SK-N-SH (cell line): ENCODE measurements around the gene CDKAL1. TPM values are rescaled to one million over a fixed set of nuclear protein-coding genes. Genes with fewer than 3 reads are reported as not detected.
A peak's percentile ranks its signal among the peaks of the same experiment; 100 is the strongest.

Experiments
- CTCF ChIA-PET: fragments of 300-600, 350-600 bp; formaldehyde crosslinking; extraction: SDS; loops from one replicate; lab custom pipeline; 2021; lab: Yijun Ruan, JAX
- POLR2A ChIA-PET: fragments of 350-600 bp; sonication (Branson Sonifier 250); formaldehyde crosslinking; extraction: SDS; loops from one replicate; lab custom pipeline; 2020; ENCODE audit warnings: antibody characterized with exemption, inconsistent platforms; lab: Yijun Ruan, JAX
- DNase-seq: peaks from one replicate; pipeline ENCODE4 v3.0.0; 2012
- H2AFZ ChIP-seq: fragments of 200-600 bp; sonication (generic); 2 replicates; pipeline ENCODE4 v1.8.1; 2016; ENCODE audit warnings: antibody characterized with exemption, mild to moderate bottlenecking, low read depth
- H3F3A ChIP-seq: fragments of 200-600 bp; sonication (generic); replicated peaks from 2 replicates; pipeline ENCODE3; 2016; ENCODE audit warnings: antibody characterized with exemption, mild to moderate bottlenecking; ENCODE audit not compliant: insufficient read depth
- H3K27ac ChIP-seq, 2 experiments: fragments of 200-500 bp in 1 of 2; fragments of 200-600 bp in 1 of 2; sonication (Bioruptor generic) in 1 of 2; sonication (generic), shearing (Covaris generic) in 1 of 2; 2 replicates each; pipeline versions ENCODE4 v1.5.1 to v1.6.1; 2014 to 2016; ENCODE audit warnings: low read depth in 2 of 2, inconsistent platforms in 1 of 2, low read length in 1 of 2, mild to moderate bottlenecking in 1 of 2, mixed read lengths in 1 of 2
- H3K27me3 ChIP-seq: fragments of 200-600 bp; sonication (generic), shearing (Covaris generic); 2 replicates; pipeline ENCODE4 v1.6.1; 2016; ENCODE audit warnings: mixed run types; ENCODE audit not compliant: insufficient read depth
- H3K36me3 ChIP-seq, 2 experiments: fragments of 200-500 bp in 1 of 2; fragments of 200-600 bp in 1 of 2; sonication (Bioruptor generic) in 1 of 2; sonication (generic) in 1 of 2; replicated peaks in 1 of 2; 2 replicates each; pipeline versions ENCODE3 to v1.5.1; 2014 to 2016; ENCODE audit warnings: low read length in 1 of 2, mild to moderate bottlenecking in 1 of 2; ENCODE audit not compliant: insufficient read depth in 2 of 2, control insufficient read depth in 1 of 2
- H3K4me1 ChIP-seq, 2 experiments: fragments of 200-500 bp in 1 of 2; fragments of 200-600 bp in 1 of 2; sonication (Bioruptor generic) in 1 of 2; sonication (generic), shearing (Covaris generic) in 1 of 2; 2 replicates each; pipeline versions ENCODE4 v1.5.1 to v1.6.1; 2014 to 2016; ENCODE audit warnings: low read depth in 1 of 2, low read length in 1 of 2, mixed run types in 1 of 2; ENCODE audit not compliant: insufficient read depth in 2 of 2, control insufficient read depth in 1 of 2
- H3K4me2 ChIP-seq: fragments of 200-600 bp; sonication (generic), shearing (Covaris generic); 2 replicates; pipeline ENCODE4 v1.6.1; 2017; ENCODE audit warnings: mixed run types
- H3K4me3 ChIP-seq, 2 experiments: fragments of 200-500 bp in 1 of 2; fragments of 200-600 bp in 1 of 2; sonication (Bioruptor generic) in 1 of 2; sonication (generic), shearing (Covaris generic) in 1 of 2; 2 replicates each; pipeline versions ENCODE4 v1.5.1 to v1.8.1; 2014 to 2016; ENCODE audit warnings: low read depth in 2 of 2, inconsistent platforms in 1 of 2, low read length in 1 of 2, mild to moderate bottlenecking in 1 of 2, mixed read lengths in 1 of 2, moderate library complexity in 1 of 2
- H3K79me2 ChIP-seq: fragments of 200-600 bp; sonication (generic); 2 replicates; pipeline ENCODE4 v1.8.1; 2017; ENCODE audit warnings: mild to moderate bottlenecking; ENCODE audit not compliant: insufficient read depth
- H3K9ac ChIP-seq: fragments of 200-600 bp; sonication (generic); 2 replicates; pipeline ENCODE4 v1.6.1; 2017; ENCODE audit warnings: mixed run types
- H3K9me2 ChIP-seq: fragments of 200-600 bp; sonication (generic); 2 replicates; pipeline ENCODE4 v1.6.1; 2017; ENCODE audit warnings: mixed run types
- H3K9me3 ChIP-seq: fragments of 200-600 bp; sonication (generic); 2 replicates; pipeline ENCODE4 v1.6.1; 2017; ENCODE audit warnings: mixed run types, mild to moderate bottlenecking, moderate library complexity
- H4K20me1 ChIP-seq: fragments of 200-600 bp; sonication (generic); 2 replicates; pipeline ENCODE4 v1.6.1; 2017; ENCODE audit warnings: mild to moderate bottlenecking, mixed run types; ENCODE audit not compliant: insufficient read depth
- CHD2 ChIP-seq: fragments of 150-350 bp; IDR thresholded peaks from 2 replicates; pipeline ENCODE4 v1.6.1; 2018; ENCODE audit warnings: low read length; ENCODE audit not compliant: partially characterized antibody
- CTCF ChIP-seq: fragments of 200-600 bp; sonication (generic); IDR thresholded peaks from 2 replicates; pipeline ENCODE4 v1.6.1; 2017; ENCODE audit warnings: antibody characterized with exemption, mild to moderate bottlenecking, moderate library complexity
- ELF1 ChIP-seq: IDR thresholded peaks from 2 replicates; pipeline ENCODE4 v1.4.0; 2012
- EP300 ChIP-seq, 2 experiments: IDR thresholded peaks; 2 replicates each; pipeline versions ENCODE4 v1.4.0 to v1.6.1; 2012; ENCODE audit warnings: borderline replicate concordance in 1 of 2, low read depth in 1 of 2, low read length in 1 of 2
- FOSL2 ChIP-seq: IDR thresholded peaks from 2 replicates; pipeline ENCODE4 v1.4.0; 2012; ENCODE audit warnings: low read depth, mild to moderate bottlenecking, moderate library complexity, borderline replicate concordance
- GABPA ChIP-seq: IDR thresholded peaks from 2 replicates; pipeline ENCODE4 v1.4.0; 2012; ENCODE audit warnings: low read depth, mild to moderate bottlenecking
- MXI1 ChIP-seq: IDR thresholded peaks from 2 replicates; pipeline ENCODE4 v1.6.1; 2012; ENCODE audit warnings: mild to moderate bottlenecking, low read depth, low read length, improper control_type of control experiment
- NRF1 ChIP-seq: IDR thresholded peaks from 2 replicates; pipeline ENCODE4 v1.6.1; 2012; ENCODE audit warnings: low read depth, mild to moderate bottlenecking, low read length
- POLR2AphosphoS5 ChIP-seq: IDR thresholded peaks from 2 replicates; pipeline ENCODE4 v1.6.1; 2012; ENCODE audit warnings: low read depth, low read length
- RAD21 ChIP-seq: IDR thresholded peaks from 2 replicates; pipeline ENCODE4 v1.6.1; 2012; ENCODE audit warnings: mild to moderate bottlenecking, low read length
- RCOR1 ChIP-seq: fragments of 150-350 bp; IDR thresholded peaks from 2 replicates; pipeline ENCODE4 v1.6.1; 2017; ENCODE audit warnings: antibody characterized with exemption, low read length
- RXRA ChIP-seq: IDR thresholded peaks from 2 replicates; pipeline ENCODE4 v1.4.0; 2012; ENCODE audit warnings: low read depth, mild to moderate bottlenecking, borderline replicate concordance
- TAF1 ChIP-seq: IDR thresholded peaks from 2 replicates; pipeline ENCODE4 v1.6.1; 2012; ENCODE audit warnings: low read depth, mild to moderate bottlenecking, low read length, moderate library complexity, borderline replicate concordance
- TCF12 ChIP-seq: IDR thresholded peaks from 2 replicates; pipeline ENCODE4 v1.4.0; 2012
- USF1 ChIP-seq: IDR thresholded peaks from 2 replicates; pipeline ENCODE4 v1.4.0; 2012; ENCODE audit warnings: low read depth, borderline replicate concordance
- USF2 ChIP-seq: fragments of 150-350 bp; IDR thresholded peaks from 2 replicates; pipeline ENCODE4 v1.6.1; 2017; ENCODE audit warnings: antibody characterized with exemption, low read length, low read depth, borderline replicate concordance
- WGBS: methylation state at CpG from one replicate; pipeline ENCODE4 v1.1.6; 2017; ENCODE audit warnings: low lambda C conversion rate; 5-methylcytosine and 5-hydroxymethylcytosine counted together
- polyA plus RNA-seq, 3 experiments: library from polyadenylated mRNA; depleted of rRNA; stranded (reverse); fragments of >200 nt; gene quantifications; 2 replicates each; pipeline ENCODE4 v1.2.3, GENCODE V29; 2012
- TF ChIP-seq, protein P1 (sequence below): IDR thresholded peaks from 2 replicates; pipeline ENCODE4; 2012
- TF ChIP-seq, protein P2 (sequence below): IDR thresholded peaks from 2 replicates; pipeline ENCODE4 v1.4.0; 2012; ENCODE audit warnings: low read depth, borderline replicate concordance

Gene CDKAL1
- polyA plus RNA-seq, 1 of the 3 experiments (the other 2 are of a cell fraction): 2.6 TPM

GRCh38 chr6:20674664-20675063 lies 140.4 kb downstream of the CDKAL1 start (continued):
- TF ChIP-seq TAF1 (no peak), RAD21 (peak; percentile 42), RCOR1 (peak; percentile 92), EP300 (IDR thresholded peaks at IDR 0.05; ENCODE audit: borderline replicate concordance in 1 of 2, low read depth in 1 of 2, low read length in 1 of 2) (peak in 1 of 2 experiments; percentile 98; a peak in 2 of 4 replicates), USF2 (no peak), CTCF (no peak), TCF12 (peak; percentile 67), RXRA (no peak), GABPA (no peak), POLR2AphosphoS5 (peak; percentile 57; the same call in 1 of the 2 replicates), ELF1 (no peak), CHD2 (peak; percentile 86)
- TF ChIP-seq, protein P1, sequence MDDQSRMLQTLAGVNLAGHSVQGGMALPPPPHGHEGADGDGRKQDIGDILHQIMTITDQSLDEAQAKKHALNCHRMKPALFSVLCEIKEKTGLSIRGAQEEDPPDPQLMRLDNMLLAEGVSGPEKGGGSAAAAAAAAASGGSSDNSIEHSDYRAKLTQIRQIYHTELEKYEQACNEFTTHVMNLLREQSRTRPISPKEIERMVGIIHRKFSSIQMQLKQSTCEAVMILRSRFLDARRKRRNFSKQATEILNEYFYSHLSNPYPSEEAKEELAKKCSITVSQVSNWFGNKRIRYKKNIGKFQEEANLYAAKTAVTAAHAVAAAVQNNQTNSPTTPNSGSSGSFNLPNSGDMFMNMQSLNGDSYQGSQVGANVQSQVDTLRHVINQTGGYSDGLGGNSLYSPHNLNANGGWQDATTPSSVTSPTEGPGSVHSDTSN: peak; percentile 3; the same call in 1 of the 2 replicates

- H3F3A ChIP-seq: no peaks in the 10 kb centered on the region
- no peak overlapping the region for H3K4me3 ChIP-seq
- H2AFZ ChIP-seq: no peak overlapping the region
- H3K9me3 ChIP-seq: no peaks in the 10 kb centered on the region
- no peak overlapping the region for H3K9ac ChIP-seq
- 96% methylated on average over 2 of the region's 2 CpGs for WGBS
- no peaks in the 10 kb centered on the region for H4K20me1 ChIP-seq
- TF ChIP-seq USF1: no peak
- no peak for TF ChIP-seq FOSL2
- TF ChIP-seq ELF1: no peak
- no peak for TF ChIP-seq NRF1
- no peak for TF ChIP-seq GABPA
- no peak for TF ChIP-seq USF2
- TF ChIP-seq MXI1: no peak
- no peak for TF ChIP-seq EP300 (IDR thresholded peaks at IDR 0.05; ENCODE audit: borderline replicate concordance in 1 of 2, low read depth in 1 of 2, low read length in 1 of 2)
- TF ChIP-seq, protein P2, sequence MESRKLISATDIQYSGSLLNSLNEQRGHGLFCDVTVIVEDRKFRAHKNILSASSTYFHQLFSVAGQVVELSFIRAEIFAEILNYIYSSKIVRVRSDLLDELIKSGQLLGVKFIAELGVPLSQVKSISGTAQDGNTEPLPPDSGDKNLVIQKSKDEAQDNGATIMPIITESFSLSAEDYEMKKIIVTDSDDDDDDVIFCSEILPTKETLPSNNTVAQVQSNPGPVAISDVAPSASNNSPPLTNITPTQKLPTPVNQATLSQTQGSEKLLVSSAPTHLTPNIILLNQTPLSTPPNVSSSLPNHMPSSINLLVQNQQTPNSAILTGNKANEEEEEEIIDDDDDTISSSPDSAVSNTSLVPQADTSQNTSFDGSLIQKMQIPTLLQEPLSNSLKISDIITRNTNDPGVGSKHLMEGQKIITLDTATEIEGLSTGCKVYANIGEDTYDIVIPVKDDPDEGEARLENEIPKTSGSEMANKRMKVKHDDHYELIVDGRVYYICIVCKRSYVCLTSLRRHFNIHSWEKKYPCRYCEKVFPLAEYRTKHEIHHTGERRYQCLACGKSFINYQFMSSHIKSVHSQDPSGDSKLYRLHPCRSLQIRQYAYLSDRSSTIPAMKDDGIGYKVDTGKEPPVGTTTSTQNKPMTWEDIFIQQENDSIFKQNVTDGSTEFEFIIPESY: no peak
- TF ChIP-seq TAF1: no peak
- no peaks in the 10 kb centered on the region for H3K36me3 ChIP-seq
- H3K79me2 ChIP-seq: no peaks in the 10 kb centered on the region
- no peaks in the 10 kb centered on the region for H3K27me3 ChIP-seq
- H3K27ac ChIP-seq: no peak overlapping the region
- POLR2A ChIA-PET: no interaction called here
- peaks cover 0 to 18% of the 10 kb centered on the region in 2 experiments; a peak in 2 of 4 replicates for H3K4me1 ChIP-seq
- H3K9me2 ChIP-seq: no peaks in the 10 kb centered on the region
- DNase-seq: no peak
- H3K4me2 ChIP-seq: no peak overlapping the region
- CTCF ChIA-PET: no interaction called here
Measured at GRCh38 chr6:20678831-20679352, 144.6 kb downstream of the CDKAL1 start.
